ENCODE results near the gene DNAH7.
"Not testable (repeated sequence)": the region's sequence is repeated elsewhere in the genome, so short reads cannot be mapped to it uniquely, and the experiment has no call there.

The DNAH7 gene
- 0 to 0.14 reads per million in 2 donors for total RNA-seq

GRCh38 chr2:196068271-196069209, at the start of gene DNAH7:
TSS of gene DNAH7 (minus strand) at chr2:196068837. CDS start at chr2:196068711, 126 bp downstream.
- DNase-seq: peak; percentile 84

- DNase-seq: no peak
Observed at GRCh38 chr2:196117214-196117705, 48.6 kb upstream of the DNAH7 start.

GRCh38 chr2:196113061-196113974, 44.7 kb upstream of the DNAH7 start:
- DNase-seq: no peak

GRCh38 chr2:196112418-196113034, 43.9 kb upstream of the DNAH7 start:
- no peak for DNase-seq

GRCh38 chr2:196108604-196109003, 40.0 kb upstream of the DNAH7 start:
- no peak for DNase-seq

- no peak for DNase-seq
Observed at GRCh38 chr2:196105951-196106350, 37.3 kb upstream of the DNAH7 start.

GRCh38 chr2:196104066-196104465, 35.4 kb upstream of the DNAH7 start:
- DNase-seq: no peak

GRCh38 chr2:196103626-196104025, 35.0 kb upstream of the DNAH7 start:
- no peak for DNase-seq

- no peak for DNase-seq
Observed at GRCh38 chr2:196101325-196101991, 32.8 kb upstream of the DNAH7 start.

GRCh38 chr2:196099916-196100315, 31.3 kb upstream of the DNAH7 start:
- no peak for DNase-seq

GRCh38 chr2:196097864-196098660, 29.4 kb upstream of the DNAH7 start:
- no peak for DNase-seq

GRCh38 chr2:196096982-196097745, 28.5 kb upstream of the DNAH7 start:
- DNase-seq: no peak

GRCh38 chr2:196096264-196096663, 27.6 kb upstream of the DNAH7 start:
- no peak for DNase-seq

GRCh38 chr2:196089448-196089847, 20.8 kb upstream of the DNAH7 start:
- not testable (repeated sequence) for DNase-seq

- DNase-seq: no peak
Observed at GRCh38 chr2:196088203-196088602, 19.6 kb upstream of the DNAH7 start.

GRCh38 chr2:196086517-196087368, 18.1 kb upstream of the DNAH7 start:
- no peak for DNase-seq

- DNase-seq: no peak
Observed at GRCh38 chr2:196083601-196084000, 15.0 kb upstream of the DNAH7 start.

- DNase-seq: no peak
Observed at GRCh38 chr2:196080526-196080925, 11.9 kb upstream of the DNAH7 start.

- DNase-seq: no peak
Observed at GRCh38 chr2:196079052-196079451, 10.4 kb upstream of the DNAH7 start.

Measured in T-helper 9 cell (primary cell).